Ishikawa (cell line): Measurements from ENCODE around the gene MYO7B.

Experiments used
- NFIC ChIP-seq: IDR thresholded peaks from 2 replicates; pipeline ENCODE4 v1.6.1; 2012
- TAF1 ChIP-seq: IDR thresholded peaks from 2 replicates; pipeline ENCODE4 v1.6.1; 2012; ENCODE audit warnings: low read depth, mild to moderate bottlenecking
- TF ChIP-seq, protein P1 (sequence below): IDR thresholded peaks from 2 replicates; pipeline ENCODE4 v1.6.1; 2012

DNA sequence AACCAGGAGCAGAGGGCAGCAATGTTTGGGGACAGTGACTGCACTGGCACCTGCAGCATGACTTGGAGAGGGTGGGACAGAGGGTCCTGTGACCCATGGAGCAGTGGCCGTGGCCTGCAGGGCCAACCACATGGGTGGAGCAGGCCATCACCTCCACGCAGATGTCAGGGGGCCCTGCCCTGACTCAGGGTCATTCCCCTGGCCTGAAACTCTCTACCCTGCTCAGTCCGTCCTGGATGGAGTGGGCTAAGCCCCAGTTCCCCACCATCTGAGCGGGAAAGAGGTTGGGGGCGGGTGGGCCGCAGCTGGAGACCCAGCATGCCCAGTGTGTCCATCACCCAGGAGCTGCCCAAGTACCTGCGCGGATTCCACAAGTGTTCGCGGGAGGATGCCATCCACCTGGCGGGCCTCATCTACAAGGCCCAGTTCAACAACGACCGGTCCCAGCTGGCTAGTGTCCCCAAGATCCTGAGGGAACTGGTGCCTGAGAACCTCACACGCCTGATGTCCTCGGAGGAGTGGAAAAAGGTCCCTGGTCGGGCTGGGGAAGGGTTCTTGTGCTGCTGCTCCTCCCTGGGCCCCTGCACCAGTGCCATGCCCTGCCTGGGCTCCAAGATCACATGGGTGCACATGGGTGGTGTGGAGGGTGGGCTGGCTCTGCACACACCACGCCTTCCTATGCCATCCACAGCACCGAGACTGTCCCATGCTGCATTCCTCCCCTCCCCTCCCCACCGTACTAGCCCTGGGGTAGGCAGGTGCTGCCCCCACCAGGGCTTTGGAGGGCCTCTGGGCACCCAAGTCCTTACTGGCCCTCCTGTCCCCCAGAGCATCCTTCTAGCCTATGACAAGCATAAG is 100.1 kb downstream of the MYO7B start:
- TF ChIP-seq NFIC: no peak
- no peak for TF ChIP-seq TAF1
- TF ChIP-seq, protein P1, sequence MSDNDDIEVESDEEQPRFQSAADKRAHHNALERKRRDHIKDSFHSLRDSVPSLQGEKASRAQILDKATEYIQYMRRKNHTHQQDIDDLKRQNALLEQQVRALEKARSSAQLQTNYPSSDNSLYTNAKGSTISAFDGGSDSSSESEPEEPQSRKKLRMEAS: no peak
